ENCODE data around the gene GPC1. TPM values are rescaled to one million over a fixed set of nuclear protein-coding genes. Genes with fewer than 3 reads are reported as not detected.
"Not testable (repeated sequence)": the region's sequence is repeated elsewhere in the genome, so short reads cannot be mapped to it uniquely, and the experiment has no call there.

GPC1 gene
- total RNA-seq (10 to 100 TPM in 5 of 7 donors, 1 to 10 TPM in 2; 7.9 to 25.0 (median 18.6) TPM), polyA plus RNA-seq (10 to 100 TPM in 1 of 3 donors, 1 to 10 TPM in 2; 4.1 to 12.4 (median 9.1) TPM)
- long read RNA-seq, donor 1, transcript GPC1-201 (9 exons, 3,713 nt), result major isoform, 15 of 22 reads
- long read RNA-seq, donor 1, partial matches to known transcripts, result 7 of 22 reads
- long read RNA-seq, donor 1, other reads (novel, unspliced or antisense), result 0 of 22 reads
- long read RNA-seq, donor 2, transcript GPC1-201 (9 exons, 3,713 nt), result major isoform, 16 of 16 reads
- long read RNA-seq, donor 2, partial matches to known transcripts, result 0 of 16 reads
- long read RNA-seq, donor 2, other reads (novel, unspliced or antisense), result 0 of 16 reads

- 1% methylated on average over 29 to 76 of the region's 77 CpGs; no CpG with 5 or more reads in 1 of the 5 donors for WGBS, 5 donors
- TF ChIP-seq POLR2AphosphoS5 (IDR thresholded peaks at IDR 0.05) (no peak), CTCF (IDR thresholded peaks at IDR 0.05 in 8 of 11, conservative IDR thresholded peaks at IDR 0.05 in 3 of 11) (no peak), POLR2A (IDR thresholded peaks at IDR 0.05) (no peak)
- intact Hi-C loops (cut with DNase I; ENCODE audit: low total_unique reads), result loop anchor here (10.0 kb wide), 1 partner anchor 371 kb away; no protein-coding TSS in a partner anchor
- H3K9me3 ChIP-seq, result no peaks in the 10 kb centered on the region
- peaks cover 0 to 46% (median 29%) of the 10 kb centered on the region in 6 donors for H3K4me1 ChIP-seq
- H3K27ac ChIP-seq, result peak within 1 kb of the TSS; percentile 16 to 87 (median 76)
- peak; percentile 85 for DNase-seq
- peak within 1 kb of the TSS; percentile 55 to 81 (median 63) for H3K4me3 ChIP-seq
- H3K27me3 ChIP-seq (replicated peaks in 1 of 7), result peaks cover 0 to 70% (median 35%) of the 10 kb centered on the region in 7 donors
- H3K36me3 ChIP-seq, result no peaks in the 10 kb centered on the region
Measured at GRCh38 chr2:240435457-240435947, at the start of gene GPC1. Gene GPC1, plus strand, starts transcription at chr2:240435663. Its CDS starts 256 bp downstream, at chr2:240435919.

- WGBS, 5 donors, result 87 to 95% (median 88%) methylated on average over 8 to 12 of the region's 12 CpGs
- no peaks in the 10 kb centered on the region for H3K36me3 ChIP-seq
- TF ChIP-seq POLR2AphosphoS5 (IDR thresholded peaks at IDR 0.05) (no peak), POLR2A (IDR thresholded peaks at IDR 0.05) (no peak), CTCF (IDR thresholded peaks at IDR 0.05 in 8 of 11, conservative IDR thresholded peaks at IDR 0.05 in 3 of 11) (no peak)
- intact Hi-C loops (cut with DNase I; ENCODE audit: low total_unique reads), result no loop called here
- peak; percentile 58 for DNase-seq
- peaks cover 0 to 21% (median 0%) of the 10 kb centered on the region in 7 donors for H3K27me3 ChIP-seq (replicated peaks in 1 of 7)
- no peak overlapping the region for H3K27ac ChIP-seq
- no peak overlapping the region for H3K4me3 ChIP-seq
- no peaks in the 10 kb centered on the region for H3K9me3 ChIP-seq
- H3K4me1 ChIP-seq, result peaks cover 0 to 9% (median 0%) of the 10 kb centered on the region in 6 donors
Measured at GRCh38 chr2:240386326-240386725, 49.1 kb upstream of the GPC1 start.

- H3K27ac ChIP-seq; H3K9me3 ChIP-seq; H3K36me3 ChIP-seq; H3K4me1 ChIP-seq; intact Hi-C loops (cut with DNase I; ENCODE audit: low total_unique reads); DNase-seq; H3K4me3 ChIP-seq: not testable (repeated sequence)
- peaks cover 0 to 21% (median 0%) of the 10 kb centered on the region in 7 donors for H3K27me3 ChIP-seq (replicated peaks in 1 of 7)
- 81 to 94% (median 84%) methylated on average over 4 of the region's 4 CpGs for WGBS, 5 donors
Measured at GRCh38 chr2:240386743-240387142, 48.7 kb upstream of the GPC1 start.

GRCh38 chr2:240387325-240387668 lies 48.2 kb upstream of the GPC1 start:
- Histone ChIP-seq H3K4me1 (peaks cover 0 to 12% (median 0%) of the 10 kb centered on the region in 6 donors), H3K27me3 (replicated peaks in 1 of 7) (peaks cover 0 to 21% (median 0%) of the 10 kb centered on the region in 7 donors), H3K27ac (peak overlapping the region in 1 of 8 donors; percentile 32), H3K9me3 (no peaks in the 10 kb centered on the region), H3K36me3 (no peaks in the 10 kb centered on the region), H3K4me3 (no peak overlapping the region)
- WGBS, 5 donors, result 76 to 81% (median 77%) methylated on average over 9 of the region's 9 CpGs
- intact Hi-C loops (cut with DNase I; ENCODE audit: low total_unique reads), result no loop called here
- no peak for TF ChIP-seq CTCF (IDR thresholded peaks at IDR 0.05 in 8 of 11, conservative IDR thresholded peaks at IDR 0.05 in 3 of 11)
- TF ChIP-seq POLR2AphosphoS5 (IDR thresholded peaks at IDR 0.05), result no peak
- TF ChIP-seq POLR2A (IDR thresholded peaks at IDR 0.05), result no peak
- DNase-seq, result no peak
